T-helper 1 cell treated with Interleukin-12 subunit alpha and Interleukin-12 subunit beta and Interleukin-4 antibody, amounts not matched to agents 30 μg/mL and 1 μg/mL, for 36 hours (primary cell): ENCODE measurements around the gene GAS2L1.
A peak's percentile ranks its signal among the peaks of the same experiment; 100 is the strongest.

Source experiments
- H3K27ac Mint-ChIP-seq: one replicate; pipeline ENCODE4 v1.8.0; 2021; ENCODE audit warnings: mild to moderate bottlenecking, mixed read lengths
- H3K27me3 Mint-ChIP-seq: one replicate; pipeline ENCODE4 v1.8.0; 2021; ENCODE audit warnings: low read depth, mixed read lengths
- H3K36me3 Mint-ChIP-seq: one replicate; pipeline ENCODE4 v1.8.0; 2021; ENCODE audit warnings: low read depth, mixed read lengths
- H3K4me1 Mint-ChIP-seq: one replicate; pipeline ENCODE4 v1.8.0; 2021; ENCODE audit warnings: low read depth, mixed read lengths
- H3K4me3 Mint-ChIP-seq: one replicate; pipeline ENCODE4 v1.8.0; 2021; ENCODE audit warnings: mild to moderate bottlenecking, moderate library complexity, mixed read lengths
- H3K9me3 Mint-ChIP-seq: one replicate; pipeline ENCODE4 v1.8.0; 2021; ENCODE audit warnings: mixed read lengths

GAS2L1 gene

GRCh38 chr22:29268511-29269229, 37.8 kb upstream of the GAS2L1 start:
- Mint-ChIP-seq H3K4me1 (peaks cover 44% of the 10 kb centered on the region), H3K9me3 (no peaks in the 10 kb centered on the region), H3K36me3 (peaks cover 40% of the 10 kb centered on the region), H3K27me3 (peaks cover 3% of the 10 kb centered on the region), H3K4me3 (peak overlapping the region; percentile 92), H3K27ac (peak overlapping the region; percentile 95)

GRCh38 chr22:29269230-29269604, 37.2 kb upstream of the GAS2L1 start:
- no peaks in the 10 kb centered on the region for H3K9me3 Mint-ChIP-seq
- H3K4me3 Mint-ChIP-seq: peak overlapping the region; percentile 92
- H3K36me3 Mint-ChIP-seq: peaks cover 46% of the 10 kb centered on the region
- peaks cover 3% of the 10 kb centered on the region for H3K27me3 Mint-ChIP-seq
- peaks cover 45% of the 10 kb centered on the region for H3K4me1 Mint-ChIP-seq
- peak overlapping the region; percentile 95 for H3K27ac Mint-ChIP-seq

GRCh38 chr22:29269731-29270474, 36.5 kb upstream of the GAS2L1 start:
- H3K36me3 Mint-ChIP-seq: peaks cover 51% of the 10 kb centered on the region
- H3K4me1 Mint-ChIP-seq: peaks cover 49% of the 10 kb centered on the region
- no peaks in the 10 kb centered on the region for H3K9me3 Mint-ChIP-seq

GRCh38 chr22:29270475-29271271, 35.8 kb upstream of the GAS2L1 start:
- H3K36me3 Mint-ChIP-seq: peaks cover 58% of the 10 kb centered on the region
- peaks cover 55% of the 10 kb centered on the region for H3K4me1 Mint-ChIP-seq
- peaks cover 3% of the 10 kb centered on the region for H3K27me3 Mint-ChIP-seq
- H3K9me3 Mint-ChIP-seq: no peaks in the 10 kb centered on the region
- peak overlapping the region; percentile 92 for H3K4me3 Mint-ChIP-seq
- peak overlapping the region; percentile 3 for H3K27ac Mint-ChIP-seq

More at GRCh38 chr22:29269731-29270474, 36.5 kb upstream of the GAS2L1 start:
- Mint-ChIP-seq H3K27ac (peak overlapping the region; percentile 95), H3K27me3 (peaks cover 3% of the 10 kb centered on the region), H3K4me3 (peak overlapping the region; percentile 92)

- Mint-ChIP-seq H3K27me3 (peaks cover 3% of the 10 kb centered on the region), H3K27ac (no peak overlapping the region), H3K4me1 (peaks cover 55% of the 10 kb centered on the region), H3K36me3 (peaks cover 72% of the 10 kb centered on the region), H3K9me3 (no peaks in the 10 kb centered on the region), H3K4me3 (no peak overlapping the region)
These were observed 33.8 kb upstream of the GAS2L1 start for GRCh38 chr22:29272624-29273023.

GRCh38 chr22:29275167-29275566, 31.3 kb upstream of the GAS2L1 start:
- H3K9me3 Mint-ChIP-seq: no peaks in the 10 kb centered on the region
- H3K4me1 Mint-ChIP-seq: peaks cover 53% of the 10 kb centered on the region
- peaks cover 76% of the 10 kb centered on the region for H3K36me3 Mint-ChIP-seq
- H3K27ac Mint-ChIP-seq: no peak overlapping the region
- no peak overlapping the region for H3K4me3 Mint-ChIP-seq
- no peaks in the 10 kb centered on the region for H3K27me3 Mint-ChIP-seq

GRCh38 chr22:29275819-29276565, 30.5 kb upstream of the GAS2L1 start:
- Mint-ChIP-seq H3K9me3 (no peaks in the 10 kb centered on the region), H3K4me1 (peaks cover 45% of the 10 kb centered on the region), H3K36me3 (peaks cover 76% of the 10 kb centered on the region), H3K27me3 (no peaks in the 10 kb centered on the region), H3K4me3 (no peak overlapping the region), H3K27ac (no peak overlapping the region)

GRCh38 chr22:29277927-29278326, 28.5 kb upstream of the GAS2L1 start:
- peaks cover 36% of the 10 kb centered on the region for H3K4me1 Mint-ChIP-seq
- no peak overlapping the region for H3K27ac Mint-ChIP-seq
- peaks cover 75% of the 10 kb centered on the region for H3K36me3 Mint-ChIP-seq
- H3K27me3 Mint-ChIP-seq: no peaks in the 10 kb centered on the region
- no peak overlapping the region for H3K4me3 Mint-ChIP-seq
- H3K9me3 Mint-ChIP-seq: no peaks in the 10 kb centered on the region

- Mint-ChIP-seq H3K4me3 (no peak overlapping the region), H3K27me3 (no peaks in the 10 kb centered on the region), H3K27ac (no peak overlapping the region), H3K9me3 (no peaks in the 10 kb centered on the region), H3K36me3 (peaks cover 59% of the 10 kb centered on the region), H3K4me1 (peaks cover 10% of the 10 kb centered on the region)
These were observed 22.3 kb upstream of the GAS2L1 start for GRCh38 chr22:29284196-29284595.

- peaks cover 7% of the 10 kb centered on the region for H3K4me1 Mint-ChIP-seq
- no peak overlapping the region for H3K4me3 Mint-ChIP-seq
- peaks cover 63% of the 10 kb centered on the region for H3K36me3 Mint-ChIP-seq
- no peak overlapping the region for H3K27ac Mint-ChIP-seq
- H3K9me3 Mint-ChIP-seq: no peaks in the 10 kb centered on the region
- no peaks in the 10 kb centered on the region for H3K27me3 Mint-ChIP-seq
These were observed 17.6 kb upstream of the GAS2L1 start for GRCh38 chr22:29288837-29289236.

GRCh38 chr22:29290061-29290460, 16.4 kb upstream of the GAS2L1 start:
- no peak overlapping the region for H3K4me3 Mint-ChIP-seq
- peaks cover 64% of the 10 kb centered on the region for H3K36me3 Mint-ChIP-seq
- H3K4me1 Mint-ChIP-seq: peaks cover 7% of the 10 kb centered on the region
- H3K27ac Mint-ChIP-seq: no peak overlapping the region
- H3K27me3 Mint-ChIP-seq: no peaks in the 10 kb centered on the region
- H3K9me3 Mint-ChIP-seq: no peaks in the 10 kb centered on the region

- Mint-ChIP-seq H3K27me3 (no peaks in the 10 kb centered on the region), H3K4me3 (no peak overlapping the region), H3K4me1 (peaks cover 7% of the 10 kb centered on the region), H3K36me3 (peaks cover 65% of the 10 kb centered on the region), H3K27ac (no peak overlapping the region), H3K9me3 (no peaks in the 10 kb centered on the region)
These were observed 15.2 kb upstream of the GAS2L1 start for GRCh38 chr22:29291215-29291614.

GRCh38 chr22:29292379-29292778, 14.1 kb upstream of the GAS2L1 start:
- peaks cover 64% of the 10 kb centered on the region for H3K36me3 Mint-ChIP-seq
- peaks cover 3% of the 10 kb centered on the region for H3K4me1 Mint-ChIP-seq
- H3K4me3 Mint-ChIP-seq: no peak overlapping the region
- no peaks in the 10 kb centered on the region for H3K9me3 Mint-ChIP-seq
- H3K27ac Mint-ChIP-seq: no peak overlapping the region
- no peaks in the 10 kb centered on the region for H3K27me3 Mint-ChIP-seq

- H3K27me3 Mint-ChIP-seq: no peaks in the 10 kb centered on the region
- H3K9me3 Mint-ChIP-seq: no peaks in the 10 kb centered on the region
- no peak overlapping the region for H3K4me3 Mint-ChIP-seq
- peaks cover 10% of the 10 kb centered on the region for H3K4me1 Mint-ChIP-seq
- H3K27ac Mint-ChIP-seq: no peak overlapping the region
- peaks cover 50% of the 10 kb centered on the region for H3K36me3 Mint-ChIP-seq
These were observed 7.8 kb upstream of the GAS2L1 start for GRCh38 chr22:29298641-29299040.
